Motor neuron (in vitro differentiated cells): ENCODE data around the gene UBR4. TPM values are rescaled to one million over a fixed set of nuclear protein-coding genes. Genes with fewer than 3 reads are reported as not detected.

Source experiments
- ATAC-seq, 8 experiments: fragments of 200-7000 bp; cut with Tn5 transposase; replicated peaks in 6 of 8; 2 replicates each; pipeline ENCODE4 v1.8.0; 2021; ENCODE audit warnings: mild to moderate bottlenecking in 8 of 8, moderate library complexity in 8 of 8
- H3K27ac ChIP-seq, 2 donors: fragments of 250-450 bp; sonication (Bioruptor Pico); 2 replicates each; pipeline ENCODE4 v1.9.0; 2021; ENCODE audit warnings: antibody characterized with exemption in 2 of 2, mild to moderate bottlenecking in 2 of 2, moderate library complexity in 1 of 2
- H3K4me1 ChIP-seq, 2 donors: fragments of 250-450 bp; sonication (Bioruptor Pico); replicated peaks in 1 of 2; 2 replicates each; pipeline ENCODE4 v1.6.1; 2021; ENCODE audit warnings: antibody characterized with exemption in 2 of 2, mild to moderate bottlenecking in 2 of 2, moderate library complexity in 1 of 2
- H3K4me3 ChIP-seq, 5 donors: fragments of 250-450 bp; sonication (Bioruptor Pico); 2 replicates each; pipeline ENCODE4 v1.9.0; 2021; ENCODE audit warnings: antibody characterized with exemption in 5 of 5, mild to moderate bottlenecking in 5 of 5, moderate library complexity in 4 of 5
- WGBS, 10 experiments: fragments of 450-650 bp; shearing (Covaris generic); methylation state at CpG; one replicate each; pipeline ENCODE4 v1.0.0; 2022; 5-methylcytosine and 5-hydroxymethylcytosine counted together
- in situ Hi-C, 9 experiments: fragments of 400-800 bp; cut with MboI; loops; one replicate each; pipeline ENCODE4 v1.15.0; 2021; ENCODE audit warnings: low sequenced_read_pairs in 9 of 9, low pct_unique_long_range_greater_than_20kb in 2 of 9; ENCODE audit not compliant: unreplicated experiment in 9 of 9
- total RNA-seq, 8 experiments: library from RNA; unstranded; fragments of 300-600 nt; gene quantifications; 2 replicates each; pipeline versions ENCODE4 v1.2.3 to v1.2.4, GENCODE V29; 2022

Gene UBR4
- total RNA-seq, 8 experiments from 2014 or later = 67.4 to 206 (median 116) TPM

DNA sequence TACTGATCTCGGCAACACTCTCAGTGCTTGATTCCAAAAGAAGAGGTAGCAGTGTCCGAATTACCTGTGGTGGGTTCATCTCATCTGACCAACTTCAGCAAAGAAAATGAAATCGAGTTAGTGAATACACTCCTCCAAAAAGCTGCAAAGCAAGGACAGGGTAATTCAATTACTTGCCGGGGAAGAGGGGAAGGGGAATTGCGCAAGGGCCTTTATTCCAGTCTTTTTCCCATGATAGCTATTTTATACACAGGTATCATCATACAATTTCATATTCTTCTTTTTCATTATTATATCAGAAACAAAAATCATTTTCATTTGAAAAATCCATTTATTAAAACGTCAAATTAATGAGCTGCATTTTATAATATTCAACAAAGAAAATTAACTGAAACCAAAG is 42.9 kb downstream of the UBR4 start:
- in situ Hi-C loops = no loop called here
- ATAC-seq = no peak
- Histone ChIP-seq H3K4me1 (no peaks in the 10 kb centered on the region), H3K27ac (no peak overlapping the region), H3K4me3 (no peak overlapping the region)
- whole genome bisulfite sequencing, 10 experiments = 92 to 100% (median 96%) methylated on average over 1 to 6 of the region's 6 CpGs

DNA sequence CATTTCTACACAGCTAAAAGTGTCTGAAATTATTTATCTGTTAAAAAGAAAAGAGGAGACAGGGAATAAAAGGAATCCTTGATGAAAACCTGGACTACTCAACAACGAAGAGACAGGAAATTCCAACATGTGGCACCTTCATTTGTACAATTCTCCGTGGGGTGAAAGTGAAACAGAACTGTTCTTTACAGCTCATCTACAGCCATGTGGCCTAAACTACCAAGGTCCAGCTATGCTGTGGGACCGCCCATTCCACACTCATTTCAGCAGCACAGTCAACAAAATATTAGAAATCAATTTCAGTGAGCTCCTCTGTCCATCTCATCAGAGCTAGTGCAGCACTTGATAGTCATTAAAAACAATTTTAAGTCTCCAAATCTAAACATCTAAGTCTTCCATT is 44.0 kb downstream of the UBR4 start:
- no peak overlapping the region for H3K4me3 ChIP-seq
- H3K27ac ChIP-seq = no peak overlapping the region
- no peaks in the 10 kb centered on the region for H3K4me1 ChIP-seq
- 45 to 95% (median 86%) methylated on average over 1 to 3 of the region's 3 CpGs; no CpG with 5 or more reads in 2 of the 10 experiments for WGBS, 10 experiments
- in situ Hi-C loops = no loop called here
- peak in 2 of 8 experiments; percentile 12 to 39 for ATAC-seq

DNA sequence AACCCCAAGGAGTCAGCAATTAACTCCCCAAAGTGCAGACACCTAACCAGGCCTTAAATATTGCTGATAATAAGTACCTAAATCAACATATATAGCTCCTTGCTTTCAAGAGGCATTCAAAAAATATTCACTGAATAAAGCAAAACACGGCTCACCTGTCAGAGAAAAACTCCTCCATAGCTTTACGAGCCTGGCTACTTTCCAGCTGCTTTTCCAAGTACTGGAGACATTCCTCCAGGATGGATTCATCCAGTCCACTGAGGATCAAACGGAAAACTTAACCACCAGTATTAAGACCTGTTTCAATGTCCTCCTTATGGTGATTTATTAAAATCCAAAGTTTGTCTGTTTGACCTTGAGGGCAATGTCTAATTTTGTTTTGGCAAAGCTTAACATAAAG is 44.6 kb downstream of the UBR4 start:
- in situ Hi-C loops = no loop called here
- WGBS, 10 experiments = 59 to 100% (median 92%) methylated on average over 1 to 3 of the region's 3 CpGs; no CpG with 5 or more reads in 1 of the 10 experiments
- no peak for ATAC-seq
- Histone ChIP-seq H3K27ac (no peak overlapping the region), H3K4me1 (no peaks in the 10 kb centered on the region), H3K4me3 (no peak overlapping the region)

DNA sequence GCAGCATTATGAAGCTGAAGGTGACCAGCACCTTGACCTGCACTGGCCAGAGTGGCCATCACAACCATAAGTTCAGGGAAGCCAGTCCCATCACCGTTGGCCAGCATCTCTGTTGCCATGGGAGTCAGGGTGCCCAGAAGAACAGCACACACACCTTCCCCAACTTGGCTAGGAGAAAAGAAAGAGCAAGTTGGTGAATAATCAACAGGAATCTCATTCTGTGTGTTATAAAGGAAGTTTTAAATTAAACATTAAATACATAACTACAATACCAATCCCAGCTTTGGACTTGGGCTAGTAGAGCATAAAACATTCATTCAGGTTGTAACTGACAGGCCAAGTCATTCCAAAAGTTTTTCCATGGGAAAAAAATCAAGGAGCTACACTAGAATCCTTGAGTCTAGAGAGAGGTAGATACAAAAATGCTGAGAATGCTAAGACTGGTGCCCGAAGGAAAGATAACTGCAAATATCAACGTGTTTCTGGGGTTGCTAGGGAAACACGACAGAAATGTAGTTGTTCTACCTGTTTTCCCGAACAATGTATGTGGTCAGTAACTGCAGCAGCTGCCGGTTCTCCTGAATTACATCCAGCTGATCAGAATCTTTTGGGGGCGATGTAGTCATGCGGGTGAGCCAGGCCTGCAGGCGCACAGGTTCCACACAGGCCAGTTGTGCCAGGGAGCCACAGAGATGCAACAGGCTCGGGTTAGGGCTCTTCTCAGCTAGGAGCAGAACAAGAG is 45.6 kb downstream of the UBR4 start:
- Histone ChIP-seq H3K4me3 (no peak overlapping the region), H3K27ac (no peak overlapping the region), H3K4me1 (no peaks in the 10 kb centered on the region)
- WGBS, 10 experiments = 72 to 94% (median 91%) methylated on average over 1 to 10 of the region's 10 CpGs; no CpG with 5 or more reads in 2 of the 10 experiments
- in situ Hi-C loops = no loop called here
- ATAC-seq = no peak

DNA sequence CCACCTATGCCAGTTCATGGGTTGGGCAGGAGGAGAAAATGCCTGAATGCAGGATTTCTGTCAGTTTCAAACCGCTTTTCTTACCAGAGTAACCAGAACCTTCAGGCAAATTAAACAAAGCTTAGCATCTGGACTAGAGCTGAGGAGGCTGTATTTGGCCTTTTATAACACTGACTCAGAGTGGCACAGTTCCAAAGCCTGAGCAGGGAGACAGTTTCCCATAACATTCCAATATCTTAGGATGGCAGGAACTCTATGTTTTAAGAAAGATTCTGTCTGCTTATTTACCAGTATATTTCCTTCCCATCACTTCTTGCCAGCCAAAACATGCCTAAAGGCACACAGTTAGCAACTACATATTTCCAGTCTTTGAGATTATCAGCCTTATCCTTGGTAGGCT is 46.8 kb downstream of the UBR4 start:
- WGBS, 10 experiments = 0 to 100% (median 100%) methylated on average over 1 of the region's 1 CpG; no CpG with 5 or more reads in 4 of the 10 experiments
- in situ Hi-C loops = no loop called here
- ATAC-seq = peak in 2 of 8 experiments; percentile 69 to 78
- no peak overlapping the region for H3K27ac ChIP-seq
- H3K4me1 ChIP-seq = no peaks in the 10 kb centered on the region
- no peak overlapping the region for H3K4me3 ChIP-seq

DNA sequence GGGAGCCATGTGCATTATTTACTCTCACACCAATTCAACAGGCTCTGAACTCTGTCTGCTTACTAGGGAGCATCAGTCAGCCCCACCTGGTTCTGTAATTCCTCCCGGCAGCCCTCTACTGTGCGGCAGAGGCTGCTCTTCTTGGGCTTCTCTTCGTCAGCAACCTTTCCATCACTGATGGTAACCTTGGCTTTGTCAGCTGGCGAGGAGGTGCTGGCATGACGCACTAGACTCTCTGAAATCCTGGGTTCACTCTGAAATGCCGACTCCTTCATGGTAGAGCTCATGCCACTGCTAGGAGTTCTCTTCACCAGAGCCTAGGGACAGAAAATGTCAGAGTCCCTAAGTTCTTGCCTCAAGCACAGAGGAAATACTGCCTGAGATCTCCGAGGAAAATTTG is 49.2 kb downstream of the UBR4 start:
- ATAC-seq = no peak
- Histone ChIP-seq H3K4me1 (no peaks in the 10 kb centered on the region), H3K4me3 (no peak overlapping the region), H3K27ac (no peak overlapping the region)
- WGBS, 10 experiments = 80 to 100% (median 96%) methylated on average over 1 to 7 of the region's 7 CpGs
- in situ Hi-C loops = no loop called here

DNA sequence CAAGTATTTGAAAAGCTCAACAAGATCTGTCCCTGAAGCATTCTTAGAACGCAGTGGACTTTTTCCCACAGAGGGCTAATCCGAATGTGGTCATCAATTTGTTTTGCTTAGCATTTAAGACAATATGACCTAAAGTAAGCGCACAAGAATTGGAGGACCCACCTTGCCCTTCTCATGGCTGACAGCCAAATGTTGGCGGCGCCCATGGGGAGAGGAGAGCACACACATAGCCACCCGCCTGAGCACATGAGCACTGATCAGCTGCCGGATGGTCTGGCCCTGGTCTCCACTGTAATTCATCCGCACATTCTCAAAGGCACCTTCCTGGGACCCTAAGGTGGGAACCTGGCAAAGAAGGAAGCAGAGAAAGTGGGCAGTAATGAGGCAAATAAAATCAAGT is 52.4 kb downstream of the UBR4 start:
- Histone ChIP-seq H3K27ac (no peak overlapping the region), H3K4me3 (no peak overlapping the region), H3K4me1 (no peaks in the 10 kb centered on the region)
- ATAC-seq = no peak
- 87 to 100% (median 94%) methylated on average over 2 to 8 of the region's 8 CpGs; no CpG with 5 or more reads in 3 of the 10 experiments for WGBS, 10 experiments
- in situ Hi-C loops = no loop called here

DNA sequence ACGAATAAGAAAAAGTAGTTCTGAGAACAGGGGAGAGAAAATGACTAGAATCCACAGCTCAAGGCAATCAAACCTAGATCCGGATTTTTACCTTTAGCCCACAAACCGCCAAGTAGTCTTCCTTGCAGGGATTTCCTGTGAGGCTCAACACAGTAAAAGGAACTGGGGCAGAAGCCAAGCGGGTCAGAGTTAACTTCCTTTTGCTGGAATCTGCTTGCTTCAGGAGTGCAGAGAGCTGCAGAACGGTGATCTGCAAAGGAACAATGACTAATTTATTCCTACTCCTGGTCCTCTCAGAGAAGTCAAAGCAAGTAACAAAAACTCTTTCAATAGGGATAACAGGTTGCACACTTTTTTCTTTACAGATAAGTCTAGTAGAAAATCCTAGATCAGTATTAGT is 53.4 kb downstream of the UBR4 start:
- WGBS, 10 experiments = 80 to 100% (median 93%) methylated on average over 1 to 5 of the region's 5 CpGs
- Histone ChIP-seq H3K4me3 (no peak overlapping the region), H3K4me1 (no peaks in the 10 kb centered on the region), H3K27ac (no peak overlapping the region)
- in situ Hi-C loops = no loop called here
- no peak for ATAC-seq

DNA sequence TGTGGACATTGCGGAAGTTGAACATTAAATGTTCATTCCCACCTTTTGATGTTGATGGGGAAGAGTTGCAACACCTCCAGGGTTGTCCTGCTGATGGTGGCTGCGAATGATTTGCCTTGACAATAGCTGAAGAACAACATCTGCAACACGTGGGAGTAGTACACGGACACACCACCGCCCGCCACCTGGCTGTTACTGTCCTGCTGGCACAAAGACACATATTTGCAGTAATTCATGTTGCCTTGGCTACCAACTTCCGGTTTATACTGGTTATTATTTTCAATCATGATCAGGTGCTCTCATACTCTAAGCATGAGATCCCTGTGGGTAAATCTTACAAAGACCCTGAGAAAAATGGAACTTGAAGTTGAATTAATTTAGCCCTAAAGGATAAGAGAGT is 55.2 kb downstream of the UBR4 start:
- no peak for ATAC-seq
- 43 to 100% (median 90%) methylated on average over 1 to 7 of the region's 7 CpGs for WGBS, 10 experiments
- Histone ChIP-seq H3K4me1 (no peaks in the 10 kb centered on the region), H3K4me3 (no peak overlapping the region), H3K27ac (no peak overlapping the region)
- in situ Hi-C loops = no loop called here

DNA sequence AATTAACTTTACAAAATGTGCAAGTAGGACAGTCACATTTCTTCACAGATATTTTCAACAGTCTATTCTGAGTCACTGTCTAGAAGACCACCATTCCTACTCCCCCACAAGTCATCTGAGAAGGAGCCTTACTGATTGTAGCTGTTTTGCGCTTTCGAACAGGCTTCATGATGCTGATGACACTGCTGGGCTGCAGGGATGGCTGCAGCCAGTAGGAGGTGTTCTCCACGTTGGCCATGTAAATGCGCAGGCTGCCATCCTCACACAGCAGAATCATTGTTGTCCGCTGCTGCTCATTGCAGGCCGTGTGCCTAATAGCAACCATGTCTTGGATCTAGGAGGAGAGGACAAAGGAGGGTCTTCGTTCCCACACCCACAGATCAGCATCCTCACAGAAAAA is 56.9 kb downstream of the UBR4 start:
- no peak overlapping the region for H3K27ac ChIP-seq
- no peak for ATAC-seq
- 83 to 100% (median 93%) methylated on average over 1 to 7 of the region's 7 CpGs; no CpG with 5 or more reads in 3 of the 10 experiments for WGBS, 10 experiments
- in situ Hi-C loops = no loop called here
- no peak overlapping the region for H3K4me3 ChIP-seq
- H3K4me1 ChIP-seq = no peaks in the 10 kb centered on the region

DNA sequence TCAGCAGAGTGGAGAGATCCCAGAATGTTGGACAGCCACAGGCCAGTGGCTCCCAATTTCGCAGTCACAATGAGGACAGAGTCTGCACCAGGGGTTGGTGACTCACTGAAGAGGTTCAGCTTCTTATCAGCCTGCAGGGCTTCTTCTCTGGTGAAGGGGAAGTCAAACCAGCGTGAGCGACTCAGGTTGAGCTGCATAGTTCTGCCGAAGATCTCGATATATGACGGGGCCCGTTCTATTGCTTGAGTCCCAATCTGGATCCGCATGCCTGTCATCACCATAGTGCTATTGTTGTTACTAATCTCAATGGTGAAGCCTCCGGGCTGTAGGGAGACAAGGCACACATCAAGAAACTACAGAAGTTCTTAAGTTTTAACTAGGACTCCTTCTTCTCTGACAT is 58.5 kb downstream of the UBR4 start:
- Histone ChIP-seq H3K4me3 (no peak overlapping the region), H3K4me1 (no peaks in the 10 kb centered on the region), H3K27ac (no peak overlapping the region)
- 83 to 97% (median 94%) methylated on average over 5 to 9 of the region's 9 CpGs; no CpG with 5 or more reads in 1 of the 10 experiments for WGBS, 10 experiments
- no peak for ATAC-seq
- in situ Hi-C loops = no loop called here

DNA sequence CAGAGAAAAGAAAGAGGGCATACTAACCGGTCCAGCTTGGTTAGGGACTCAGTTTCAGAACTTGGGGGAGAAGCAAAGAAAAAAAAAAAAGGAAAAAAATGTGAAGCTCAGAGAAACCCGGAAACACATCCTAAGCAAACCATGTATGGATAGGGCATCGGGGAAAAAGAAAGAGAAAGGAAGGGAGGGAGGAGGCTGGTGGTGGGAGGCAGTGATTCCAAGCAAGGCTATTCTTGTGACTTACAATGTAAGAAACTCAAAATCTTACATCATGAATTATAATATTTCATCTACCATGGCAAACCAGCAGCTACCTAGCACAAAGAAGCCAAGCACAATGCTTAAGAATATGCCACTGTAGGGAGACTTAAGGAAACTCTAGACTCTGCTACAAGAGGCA is 60.3 kb downstream of the UBR4 start:
- Histone ChIP-seq H3K4me3 (no peak overlapping the region), H3K27ac (no peak overlapping the region), H3K4me1 (no peaks in the 10 kb centered on the region)
- in situ Hi-C loops = no loop called here
- WGBS, 10 experiments = 71 to 100% (median 91%) methylated on average over 2 to 3 of the region's 3 CpGs; no CpG with 5 or more reads in 1 of the 10 experiments
- no peak for ATAC-seq

DNA sequence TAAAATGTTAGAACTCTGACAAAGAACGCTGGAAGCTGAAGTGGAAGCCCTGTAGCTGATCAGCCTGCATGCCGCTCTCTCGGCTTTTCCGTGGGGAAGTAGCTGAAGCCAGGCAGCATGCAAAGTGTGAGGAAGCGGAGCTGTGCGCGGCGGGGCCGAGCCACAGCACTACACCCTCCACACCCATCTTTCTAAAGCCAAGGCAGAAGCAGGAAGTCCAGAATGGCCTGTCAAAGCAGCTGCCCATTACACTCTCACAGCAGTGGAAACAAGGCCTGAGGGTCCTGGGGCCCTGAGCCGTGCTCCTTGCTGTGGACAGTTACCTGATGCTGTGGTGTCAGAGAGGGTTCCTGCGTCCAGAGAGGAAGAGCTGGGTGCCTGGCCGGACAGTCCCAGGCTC is 69.6 kb downstream of the UBR4 start:
- WGBS, 10 experiments = 73 to 100% (median 84%) methylated on average over 1 to 10 of the region's 12 CpGs; no CpG with 5 or more reads in 4 of the 10 experiments
- Histone ChIP-seq H3K4me3 (no peak overlapping the region), H3K27ac (no peak overlapping the region), H3K4me1 (no peaks in the 10 kb centered on the region)
- ATAC-seq = peak in 3 of 8 experiments; percentile 8 to 77 (median 34)
- in situ Hi-C loops = no loop called here

DNA sequence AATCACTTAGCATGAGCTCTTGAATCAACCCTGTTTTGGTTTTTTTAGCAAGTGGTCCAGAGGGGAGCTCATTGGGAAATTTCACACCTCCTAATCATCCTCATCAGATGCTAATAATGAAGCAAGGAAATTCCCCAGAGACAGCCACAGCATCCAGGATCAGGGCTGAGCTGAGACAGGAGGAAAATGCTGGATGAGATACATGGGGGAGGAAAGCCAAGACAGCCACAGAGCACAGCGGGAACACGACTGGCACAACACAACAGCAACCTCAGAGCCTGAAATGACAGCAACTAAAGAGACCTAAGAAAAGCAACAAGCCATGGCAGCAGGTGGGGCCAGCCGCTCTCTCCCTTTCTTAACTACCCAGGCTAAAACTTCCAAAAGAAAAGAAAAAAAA is 70.4 kb downstream of the UBR4 start:
- no peak for ATAC-seq
- Histone ChIP-seq H3K4me3 (no peak overlapping the region), H3K27ac (no peak overlapping the region), H3K4me1 (no peaks in the 10 kb centered on the region)
- 33 to 89% (median 69%) methylated on average over 3 of the region's 3 CpGs; no CpG with 5 or more reads in 2 of the 10 experiments for WGBS, 10 experiments
- in situ Hi-C loops = no loop called here
